ENCODE results near the gene NFATC2.
"Not testable (repeated sequence)": the region's sequence is repeated elsewhere in the genome, so short reads cannot be mapped to it uniquely, and the experiment has no call there.

Gene NFATC2

DNA sequence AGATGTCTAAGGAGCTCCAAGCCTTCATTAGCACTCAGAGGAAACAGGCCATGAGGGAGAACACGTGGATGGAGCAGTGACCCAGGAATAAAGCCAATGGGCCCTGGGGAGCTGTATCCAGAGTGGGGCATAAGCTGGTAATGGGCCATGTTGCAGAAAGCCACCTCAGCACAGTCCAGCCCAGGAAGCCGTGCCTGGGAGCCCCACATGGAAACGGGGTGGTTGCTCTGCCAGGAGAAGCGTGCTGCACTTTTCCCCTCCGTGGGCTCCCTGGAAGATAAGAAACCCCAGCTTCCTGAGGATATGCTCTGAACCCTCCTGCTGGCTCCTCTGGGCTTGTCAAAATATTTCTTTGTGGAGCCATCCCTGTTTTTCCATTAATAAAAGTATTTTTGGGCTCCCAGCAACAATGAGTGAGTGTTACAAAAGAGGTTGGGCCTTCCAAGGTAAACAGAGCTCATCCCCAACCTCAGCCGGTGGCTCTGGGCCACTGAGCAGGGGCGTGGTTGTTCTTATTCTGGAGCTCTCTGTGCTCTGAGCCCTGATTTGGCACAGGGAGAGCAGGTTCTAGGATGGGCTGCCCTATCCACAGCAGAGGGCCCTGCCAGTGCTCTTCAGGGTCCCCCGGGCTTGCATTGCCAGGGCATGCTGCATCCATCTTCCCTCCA lies 31.2 kb upstream of the NFATC2 start:
- Histone ChIP-seq H3K9me3 (ENCODE audit: severe bottlenecking) (peaks cover 3% of the 10 kb centered on the region), H3K36me3 (no peaks in the 10 kb centered on the region), H3K27ac (no peak overlapping the region), H3K27me3 (ENCODE audit: insufficient read depth, low read depth, severe bottlenecking) (peaks cover 93% of the 10 kb centered on the region), H3K4me3 (ENCODE audit: low read depth, low read length) (no peak overlapping the region)
- no peak for DNase-seq
- no peak for TF ChIP-seq CTCF (IDR thresholded peaks at IDR 0.05; ENCODE audit: low read depth, low read length)

DNA sequence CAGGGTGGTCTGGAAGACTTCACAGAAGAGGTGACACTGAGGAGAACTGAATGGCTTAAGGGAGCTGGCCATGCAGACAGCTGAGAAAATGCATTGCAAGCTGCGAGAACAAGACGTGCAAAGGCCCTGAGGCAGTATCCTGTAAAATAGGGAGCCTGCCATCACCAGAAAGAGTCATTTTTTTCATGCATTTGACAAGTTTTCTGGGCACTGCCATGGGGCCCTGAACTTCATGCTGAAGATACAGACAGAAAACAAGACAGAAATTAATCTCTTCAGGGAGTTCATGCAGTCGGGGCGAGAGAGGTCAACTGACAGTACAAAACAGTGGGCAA lies 28.9 kb upstream of the NFATC2 start:
- DNase-seq = no peak
- peaks cover 3% of the 10 kb centered on the region for H3K9me3 ChIP-seq (ENCODE audit: severe bottlenecking)
- H3K27me3 ChIP-seq (ENCODE audit: insufficient read depth, low read depth, severe bottlenecking) = peaks cover 89% of the 10 kb centered on the region
- no peaks in the 10 kb centered on the region for H3K36me3 ChIP-seq
- no peak for TF ChIP-seq CTCF (IDR thresholded peaks at IDR 0.05; ENCODE audit: low read depth, low read length)
- H3K4me3 ChIP-seq (ENCODE audit: low read depth, low read length) = no peak overlapping the region
- H3K27ac ChIP-seq = no peak overlapping the region

DNA sequence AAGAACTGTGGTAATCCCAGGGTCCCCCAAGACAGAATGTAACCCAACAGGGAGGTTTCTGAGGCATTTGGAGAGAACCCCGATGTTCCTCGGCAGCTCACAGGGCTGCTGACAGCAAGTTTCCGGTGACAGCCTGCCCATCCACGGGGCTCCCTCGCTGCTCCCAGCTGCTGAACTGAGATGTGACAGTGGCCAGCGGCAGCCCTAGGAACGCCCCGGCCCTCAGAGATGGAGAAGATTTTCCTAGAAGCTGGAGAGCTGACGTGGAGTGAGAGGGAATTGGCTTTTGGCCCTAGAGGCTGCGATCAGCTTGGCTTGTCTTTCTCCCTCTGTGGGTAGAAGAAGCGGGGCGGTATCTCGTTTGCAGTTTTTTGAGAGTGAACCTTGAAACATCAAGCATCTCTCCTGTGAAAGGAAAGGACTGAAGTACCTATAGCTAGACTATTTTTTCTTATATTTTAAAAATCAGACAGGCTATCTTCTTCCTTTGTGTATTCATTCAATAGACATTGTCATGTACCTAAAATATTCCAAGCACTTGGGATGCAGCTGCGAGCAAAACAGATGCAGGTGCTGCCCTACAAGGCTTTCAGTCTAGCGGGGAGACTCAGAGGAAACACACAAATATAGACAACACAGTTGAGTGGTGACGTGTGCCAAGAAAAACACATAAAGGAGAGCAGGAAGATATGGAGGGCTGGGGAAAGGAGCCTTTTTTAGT lies 28.4 kb upstream of the NFATC2 start:
- Histone ChIP-seq H3K4me3 (ENCODE audit: low read depth, low read length) (no peak overlapping the region), H3K36me3 (no peaks in the 10 kb centered on the region), H3K27me3 (ENCODE audit: insufficient read depth, low read depth, severe bottlenecking) (peaks cover 93% of the 10 kb centered on the region), H3K9me3 (ENCODE audit: severe bottlenecking) (peaks cover 3% of the 10 kb centered on the region), H3K27ac (no peak overlapping the region)
- no peak for TF ChIP-seq CTCF (IDR thresholded peaks at IDR 0.05; ENCODE audit: low read depth, low read length)
- no peak for DNase-seq

DNA sequence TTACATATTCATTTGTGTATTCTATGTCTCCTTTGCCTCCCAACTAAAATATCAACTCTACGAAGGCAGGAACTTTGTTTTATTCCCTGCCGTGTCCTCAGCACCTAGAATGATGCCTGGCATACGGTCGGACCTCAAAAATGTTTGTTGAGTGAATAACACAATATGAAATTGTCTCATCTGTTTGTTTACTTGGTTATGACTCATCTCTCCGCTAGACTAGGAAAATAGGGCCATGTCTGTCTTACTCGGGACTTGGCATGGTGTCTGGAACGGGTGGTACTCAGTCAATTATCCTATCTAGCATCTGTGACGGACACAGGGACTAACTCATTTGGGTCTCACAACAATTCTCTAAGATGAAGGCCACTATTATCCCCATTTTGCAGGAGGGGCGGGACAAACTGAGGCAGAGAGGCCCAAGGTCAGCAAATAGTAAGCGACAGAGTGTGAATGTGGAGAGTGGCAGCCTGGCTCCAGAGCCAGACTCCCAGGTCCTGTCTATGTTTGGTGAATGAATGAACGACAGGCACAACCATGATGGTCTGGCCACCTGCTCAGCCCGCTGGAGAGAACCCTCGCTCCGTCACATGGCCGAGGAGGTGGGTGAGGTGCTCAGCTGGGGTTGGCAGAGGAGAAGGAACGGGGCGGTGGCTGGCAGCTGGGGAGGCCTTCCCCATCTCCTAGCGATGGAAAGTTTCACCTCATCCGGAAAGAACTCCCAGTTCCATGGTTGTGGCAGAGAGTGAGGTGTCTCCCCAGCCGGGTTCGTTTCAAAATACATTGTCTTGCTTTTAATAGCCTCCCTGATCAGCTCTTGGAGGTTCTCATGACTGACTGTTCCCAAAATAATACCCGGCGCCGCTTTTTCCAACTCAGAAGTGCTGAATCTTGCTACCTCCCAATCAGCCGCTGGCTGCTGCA lies 27.6 kb upstream of the NFATC2 start:
- Histone ChIP-seq H3K4me3 (ENCODE audit: low read depth, low read length) (no peak overlapping the region), H3K27ac (no peak overlapping the region), H3K36me3 (no peaks in the 10 kb centered on the region), H3K9me3 (ENCODE audit: severe bottlenecking) (peaks cover 3% of the 10 kb centered on the region), H3K27me3 (ENCODE audit: insufficient read depth, low read depth, severe bottlenecking) (peaks cover 94% of the 10 kb centered on the region)
- no peak for DNase-seq
- TF ChIP-seq CTCF (IDR thresholded peaks at IDR 0.05; ENCODE audit: low read depth, low read length) = no peak

- H3K27me3 ChIP-seq (ENCODE audit: insufficient read depth, low read depth, severe bottlenecking) = peaks cover 96% of the 10 kb centered on the region
- not testable (repeated sequence) for H3K36me3 ChIP-seq; H3K4me3 ChIP-seq (ENCODE audit: low read depth, low read length); DNase-seq; H3K27ac ChIP-seq; H3K9me3 ChIP-seq (ENCODE audit: severe bottlenecking)
Observed at GRCh38 chr20:51568533-51568932, 26.0 kb upstream of the NFATC2 start.

- Histone ChIP-seq H3K36me3 (no peaks in the 10 kb centered on the region), H3K9me3 (ENCODE audit: severe bottlenecking) (peaks cover 3% of the 10 kb centered on the region), H3K27me3 (ENCODE audit: insufficient read depth, low read depth, severe bottlenecking) (peaks cover 96% of the 10 kb centered on the region), H3K27ac (no peak overlapping the region), H3K4me3 (ENCODE audit: low read depth, low read length) (no peak overlapping the region)
- no peak for DNase-seq
- TF ChIP-seq CTCF (IDR thresholded peaks at IDR 0.05; ENCODE audit: low read depth, low read length) = no peak
Observed at GRCh38 chr20:51567622-51568021, 25.1 kb upstream of the NFATC2 start.
